ENCODE results near the gene GDI2.

- TF ChIP-seq EZH2 (IDR thresholded peaks at IDR 0.05) = no peak
- TF ChIP-seq POLR2AphosphoS5 (IDR thresholded peaks at IDR 0.05; ENCODE audit: borderline replicate concordance, low read depth, low read length) = no peak
- no peak for TF ChIP-seq FOXP2 (optimal IDR thresholded peaks at IDR 0.05; ENCODE audit: control extremely low read depth, extremely low read length, insufficient read depth)
These were observed 42.9 kb upstream of the GDI2 start for GRCh38 chr10:5855979-5856700.

Measured in SK-N-MC (cell line).